ENCODE data around the gene CORO2B.
"Not testable (repeated sequence)": the region's sequence is repeated elsewhere in the genome, so short reads cannot be mapped to it uniquely, and the experiment has no call there.

The CORO2B gene

DNA sequence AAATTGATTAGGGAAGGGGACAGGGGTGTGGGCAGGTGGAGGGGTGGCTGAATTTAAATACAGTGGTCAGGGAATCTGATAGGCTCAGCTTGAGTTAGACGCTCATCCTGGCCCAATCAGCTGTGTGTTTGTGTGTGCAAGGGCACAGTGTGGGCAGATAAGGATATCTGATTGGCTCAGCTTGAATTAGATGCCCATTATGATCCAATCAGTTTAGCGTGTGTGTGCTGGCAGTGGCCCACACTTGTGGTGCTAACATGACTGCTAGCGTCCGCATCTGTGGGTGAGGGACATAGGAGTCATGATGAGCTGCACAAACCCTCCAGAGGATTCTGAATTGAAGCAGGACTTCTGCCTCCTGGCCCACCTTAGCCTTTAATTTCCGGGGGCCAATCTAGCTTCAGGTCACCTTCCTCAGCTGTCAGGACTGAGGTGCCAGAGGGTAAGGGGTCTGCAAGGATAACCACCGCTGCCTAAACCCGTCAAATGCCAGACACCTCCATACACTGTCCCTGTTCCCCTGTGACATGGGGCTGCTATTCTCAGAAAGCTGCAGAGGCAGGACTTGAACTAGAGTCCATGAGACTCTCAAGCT is 97.3 kb downstream of the CORO2B start:
- no peak for DNase-seq (ENCODE audit: low read depth)

DNA sequence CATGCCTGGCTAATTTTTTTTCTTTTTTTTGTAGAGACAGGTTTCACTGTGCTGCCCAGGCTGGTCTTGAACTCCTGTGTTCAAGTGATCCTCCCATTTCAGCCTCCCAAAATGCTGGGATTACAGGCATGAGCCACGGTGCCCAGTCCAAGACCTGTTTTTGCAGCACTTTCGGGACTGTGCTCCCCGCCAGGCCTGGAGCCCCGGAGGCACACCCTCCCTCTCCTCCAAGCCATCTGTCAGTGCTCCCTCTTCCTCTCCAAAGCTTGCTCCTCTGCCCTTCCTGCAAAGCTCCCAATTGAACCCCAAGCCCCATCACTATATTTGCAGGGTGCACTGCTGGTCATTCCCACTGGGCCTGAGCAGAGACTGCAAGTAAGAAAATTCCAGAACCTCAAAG is 98.1 kb downstream of the CORO2B start:
- no peak for DNase-seq (ENCODE audit: low read depth)

DNA sequence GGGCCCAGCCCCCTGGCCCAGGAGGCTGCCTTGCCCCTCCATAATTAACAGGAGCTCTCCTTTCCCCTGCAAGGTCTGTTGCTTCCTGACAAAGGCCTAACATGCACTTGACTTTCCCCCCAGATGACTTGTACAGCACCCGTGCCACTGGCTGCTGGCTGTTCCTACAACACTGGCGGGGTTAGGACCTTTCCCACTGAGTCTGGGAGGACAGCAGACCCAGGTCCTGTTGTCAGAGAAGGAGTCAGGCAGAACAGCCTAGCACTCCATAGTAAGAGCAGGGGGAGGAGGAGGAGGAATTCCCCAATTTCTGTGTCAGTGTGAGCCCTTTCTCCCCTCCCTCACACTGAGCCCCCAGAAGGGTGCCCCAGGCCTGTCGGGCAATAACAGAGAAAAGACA is 99.2 kb downstream of the CORO2B start:
- no peak for DNase-seq (ENCODE audit: low read depth)

DNA sequence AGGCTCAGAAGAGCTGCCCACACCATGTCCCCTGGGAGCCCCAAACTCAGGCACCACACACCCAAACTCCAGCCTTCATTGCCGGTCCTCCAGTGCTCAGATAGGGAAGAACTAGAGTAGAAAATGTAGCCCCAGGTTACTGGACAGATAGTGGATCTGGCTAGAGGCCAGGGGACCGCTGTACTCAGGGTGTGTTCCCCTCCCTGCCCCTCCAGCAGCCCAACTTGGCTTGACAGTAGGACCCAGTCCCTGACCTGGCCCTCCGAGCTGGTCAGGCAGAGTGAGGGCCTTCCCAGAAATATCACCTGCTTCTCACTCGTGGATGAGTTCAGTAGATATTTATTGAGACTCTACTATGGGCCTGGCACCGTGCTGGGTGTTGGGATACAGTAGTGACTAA is 100.0 kb downstream of the CORO2B start:
- no peak for DNase-seq (ENCODE audit: low read depth)

DNA sequence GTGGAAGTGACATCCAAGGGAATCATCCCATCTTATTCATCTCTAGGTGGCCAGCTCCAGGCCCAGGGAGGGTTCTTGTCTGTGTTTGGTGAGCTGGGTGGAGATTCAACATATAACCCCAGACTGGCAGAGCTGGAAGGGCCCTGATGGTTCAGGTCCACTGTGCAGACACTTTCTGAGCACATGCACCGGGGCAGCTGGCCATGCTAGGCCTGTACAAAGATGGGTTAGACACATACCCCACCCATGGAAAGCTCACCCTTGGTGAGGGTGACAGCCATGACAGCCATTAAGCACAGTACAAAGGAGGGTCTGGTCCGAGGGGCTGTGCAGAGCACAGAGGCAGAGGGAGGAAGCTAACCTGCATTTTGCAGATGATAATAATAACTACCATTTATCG is 100.4 kb downstream of the CORO2B start:
- no peak for DNase-seq (ENCODE audit: low read depth)

DNA sequence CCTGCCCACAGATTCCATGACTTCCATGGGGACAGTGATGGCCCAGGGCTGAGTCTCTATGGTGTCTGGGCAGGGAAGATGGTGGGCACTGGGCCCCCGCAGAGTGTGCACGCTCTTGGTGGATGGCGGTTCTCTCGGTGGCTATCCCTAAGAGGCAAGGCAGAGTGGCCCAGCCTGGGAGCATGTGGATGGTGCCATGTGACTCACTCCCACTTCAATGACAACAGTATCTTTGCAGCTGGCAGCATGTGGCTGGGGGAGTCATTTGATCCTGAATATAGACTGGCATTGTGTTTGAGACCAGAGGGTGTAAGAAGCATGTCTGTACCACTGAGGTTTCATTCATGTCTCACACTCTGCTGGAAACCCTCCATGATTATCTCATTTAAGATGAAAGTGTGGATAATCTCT is 101.2 kb downstream of the CORO2B start:
- no peak for DNase-seq (ENCODE audit: low read depth)

DNA sequence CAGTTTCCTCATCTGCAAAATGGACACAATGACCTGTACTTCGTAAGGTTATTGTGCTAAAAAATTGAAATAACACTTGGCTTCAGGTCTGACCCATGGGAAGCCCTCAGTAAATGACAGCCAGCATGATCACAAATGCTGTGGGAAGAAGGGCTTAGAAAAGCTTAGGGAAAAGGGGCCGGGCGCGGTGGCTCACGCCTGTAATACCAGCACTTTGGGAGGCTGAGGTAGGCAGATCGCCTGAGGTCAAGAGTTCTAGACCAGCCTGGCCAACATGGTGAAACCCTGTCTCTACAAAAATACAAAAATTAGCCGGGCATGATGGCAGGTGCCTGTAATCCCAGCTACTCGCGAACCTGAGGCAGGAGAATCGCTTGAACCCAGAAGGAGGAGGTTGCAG is 102.0 kb downstream of the CORO2B start:
- DNase-seq (ENCODE audit: low read depth): not testable (repeated sequence)

DNA sequence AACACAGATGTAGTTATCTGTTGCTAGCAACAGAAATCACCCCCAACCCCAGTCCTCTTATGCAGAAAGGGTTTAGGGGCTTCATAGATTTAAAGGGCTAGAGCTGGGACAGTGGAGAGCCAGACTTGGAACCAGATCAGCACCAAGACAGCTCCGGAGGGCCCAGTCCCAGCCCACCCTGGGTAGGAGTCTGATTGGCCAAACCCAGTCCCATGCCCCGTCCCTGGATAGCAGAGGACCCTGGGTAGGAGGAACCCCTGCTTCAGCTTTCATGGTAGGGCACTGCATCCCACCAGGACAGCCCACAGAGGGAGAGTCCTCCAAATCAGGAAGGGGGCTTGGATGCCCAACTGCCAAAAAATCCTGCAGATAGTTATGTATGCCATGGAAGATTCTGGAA is 103.0 kb downstream of the CORO2B start:
- DNase-seq (ENCODE audit: low read depth): no peak

DNA sequence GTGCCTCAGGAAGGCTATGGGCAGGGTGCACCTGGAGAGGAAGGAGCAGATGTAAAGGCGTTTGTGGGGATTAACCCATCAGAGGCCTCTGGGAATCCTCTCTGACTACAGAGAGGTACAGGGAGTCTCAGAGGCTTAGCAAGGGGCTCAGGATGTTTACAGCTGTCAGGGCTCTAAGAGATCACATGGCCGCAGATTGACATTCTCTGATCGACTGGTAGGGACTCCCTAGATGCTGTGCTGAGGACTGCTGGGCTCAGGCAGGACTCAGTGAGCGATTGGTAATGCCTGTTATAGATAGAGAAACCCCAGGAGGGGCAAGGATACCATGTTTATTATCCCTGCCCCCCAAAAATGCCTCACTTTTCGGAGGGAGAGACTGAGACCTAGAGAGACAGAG is 103.5 kb downstream of the CORO2B start:
- no peak for DNase-seq (ENCODE audit: low read depth)

DNA sequence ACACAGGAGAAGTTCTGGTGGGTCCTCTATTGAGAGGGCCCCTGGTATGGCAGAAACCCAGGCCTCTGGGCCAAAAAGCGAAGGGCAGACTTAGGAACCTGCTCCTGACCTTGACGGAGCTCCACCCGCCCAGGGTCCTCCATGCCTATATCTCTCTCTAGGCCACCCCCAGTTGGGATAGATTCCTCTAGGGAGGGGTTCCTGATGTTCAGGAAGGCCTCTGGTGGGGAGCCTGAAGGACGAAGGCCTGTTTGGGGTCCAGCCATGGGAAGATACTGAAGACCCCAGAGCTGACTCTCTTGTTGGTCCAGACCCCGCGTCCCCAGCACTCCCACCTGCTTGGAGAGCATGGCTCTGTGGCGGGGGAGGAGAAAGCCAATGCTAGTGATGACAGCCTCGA is 104.2 kb downstream of the CORO2B start:
- no peak for DNase-seq (ENCODE audit: low read depth)

DNA sequence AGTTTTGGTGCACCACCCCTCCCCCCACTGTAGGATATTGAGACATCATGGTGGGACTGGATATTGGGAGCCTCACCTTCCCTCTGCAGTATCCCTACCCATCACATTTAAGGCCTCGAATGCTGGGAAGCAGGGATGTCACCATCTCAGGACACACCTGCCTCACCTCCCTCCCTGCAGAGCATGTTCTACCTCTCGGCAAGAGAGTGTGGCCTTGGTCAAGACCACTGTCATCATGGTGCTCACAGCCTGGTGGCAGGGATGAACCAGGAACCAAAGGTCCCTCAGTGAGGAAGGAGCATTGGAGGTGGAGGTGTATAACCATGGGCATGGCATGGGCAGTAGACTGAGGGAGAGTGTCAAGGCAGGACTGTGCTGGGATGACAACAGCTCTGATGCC is 104.8 kb downstream of the CORO2B start:
- DNase-seq (ENCODE audit: low read depth): no peak

DNA sequence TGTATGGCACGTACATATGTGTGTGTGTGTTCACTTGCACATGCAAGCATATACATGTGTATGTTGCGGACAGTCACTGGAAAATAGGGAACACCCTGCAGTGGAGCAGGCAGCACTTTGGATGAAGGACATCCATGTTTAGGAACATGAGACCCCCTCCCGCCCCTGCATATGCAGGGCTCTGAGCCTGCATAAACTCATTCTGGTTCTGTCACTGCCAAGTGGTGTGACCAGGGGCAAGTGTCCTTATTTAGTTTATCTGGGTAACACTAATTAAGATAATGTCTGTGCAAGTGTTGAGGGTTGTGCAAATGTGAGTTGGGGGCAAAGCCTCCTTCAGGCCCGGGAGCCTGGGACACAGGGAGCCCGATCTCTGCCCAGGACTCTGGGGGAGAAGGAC is 105.7 kb downstream of the CORO2B start:
- no peak for DNase-seq (ENCODE audit: low read depth)

DNA sequence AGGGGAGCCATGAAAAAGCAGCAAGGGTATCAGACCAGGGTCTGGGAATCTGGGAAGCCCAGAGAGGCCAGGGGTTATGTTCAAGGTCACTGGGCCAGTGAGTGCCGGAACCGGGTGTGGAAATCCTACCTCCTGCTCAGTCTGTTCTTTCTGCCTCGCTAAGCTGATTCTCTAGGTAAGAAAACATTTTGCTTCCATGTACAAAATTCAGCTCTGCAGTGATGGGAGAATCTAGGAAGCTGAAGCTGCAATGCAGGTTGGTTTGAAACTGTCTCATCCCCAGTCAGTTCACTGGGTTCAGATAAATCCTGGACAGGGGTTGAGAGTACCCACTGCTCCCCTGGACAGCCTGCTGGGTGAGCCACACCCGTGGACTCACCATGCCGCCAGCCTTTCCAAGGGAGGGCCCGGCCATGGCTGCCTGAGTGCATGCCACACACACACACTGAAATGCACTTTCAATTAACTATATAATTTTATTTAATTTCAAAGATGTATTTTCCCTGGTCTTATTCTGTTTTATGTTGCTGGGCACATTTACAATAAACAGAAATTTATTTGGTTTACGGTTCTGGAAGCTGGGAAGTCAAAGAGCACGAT is 108.4 kb downstream of the CORO2B start:
- no peak for DNase-seq (ENCODE audit: low read depth)

DNA sequence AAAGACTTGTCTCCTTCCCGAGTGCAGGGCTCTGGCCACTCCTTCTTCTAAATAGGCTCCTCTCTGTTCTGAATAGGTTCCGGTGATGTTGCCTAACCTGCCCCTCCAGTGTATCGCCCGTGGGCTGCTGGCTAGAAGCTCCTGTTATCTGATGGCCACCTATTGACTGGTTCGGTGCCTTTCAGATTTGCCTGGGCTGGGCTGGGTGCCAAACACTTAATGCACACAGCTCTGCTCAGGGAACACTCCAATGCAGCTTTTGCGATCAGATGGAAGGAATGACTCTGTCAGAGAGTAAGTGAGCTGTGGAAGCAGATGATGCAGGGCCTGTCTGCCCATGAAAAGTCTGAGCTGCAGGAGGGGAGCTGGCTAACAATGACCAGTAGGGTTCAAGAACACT is 112.9 kb downstream of the CORO2B start:
- no peak for DNase-seq (ENCODE audit: low read depth)

DNA sequence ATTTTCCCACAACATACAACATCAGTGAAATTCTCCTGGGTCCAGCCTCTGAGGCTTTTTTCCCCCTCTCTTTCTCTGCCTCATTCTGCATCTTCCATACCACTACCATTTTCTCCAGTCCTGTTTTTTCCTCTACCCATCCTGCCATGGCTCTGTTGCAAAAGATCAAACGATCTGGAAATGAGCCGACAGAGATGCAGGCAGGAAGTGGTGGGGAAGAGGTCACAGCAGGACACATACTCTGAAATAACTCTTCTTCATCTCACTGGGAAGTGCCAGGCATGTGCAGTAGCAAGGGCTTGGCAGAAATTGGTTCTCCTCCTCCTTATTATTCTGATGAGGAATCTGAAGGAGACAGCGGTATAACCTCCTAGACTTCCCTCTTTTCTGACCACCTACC is 114.3 kb downstream of the CORO2B start:
- DNase-seq (ENCODE audit: low read depth): no peak

DNA sequence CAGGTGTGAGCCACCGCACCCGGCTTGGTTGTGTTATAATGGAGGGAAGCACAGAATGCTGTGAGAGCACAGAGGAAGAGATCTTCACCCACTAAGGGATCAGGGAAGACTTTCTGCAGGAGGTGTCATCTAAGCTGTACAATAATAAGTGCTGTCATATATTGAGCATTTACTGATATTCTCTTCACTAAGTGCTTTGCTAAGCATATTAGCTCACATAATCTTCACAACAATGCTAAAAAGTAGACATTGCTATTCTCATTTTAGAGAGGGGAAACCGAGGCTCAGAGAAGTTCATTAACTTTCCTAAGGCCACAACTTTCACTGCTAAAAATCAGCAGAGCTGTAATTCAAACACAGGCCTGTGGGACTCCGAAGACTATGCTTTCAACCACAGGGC is 115.3 kb downstream of the CORO2B start:
- DNase-seq (ENCODE audit: low read depth): no peak

DNA sequence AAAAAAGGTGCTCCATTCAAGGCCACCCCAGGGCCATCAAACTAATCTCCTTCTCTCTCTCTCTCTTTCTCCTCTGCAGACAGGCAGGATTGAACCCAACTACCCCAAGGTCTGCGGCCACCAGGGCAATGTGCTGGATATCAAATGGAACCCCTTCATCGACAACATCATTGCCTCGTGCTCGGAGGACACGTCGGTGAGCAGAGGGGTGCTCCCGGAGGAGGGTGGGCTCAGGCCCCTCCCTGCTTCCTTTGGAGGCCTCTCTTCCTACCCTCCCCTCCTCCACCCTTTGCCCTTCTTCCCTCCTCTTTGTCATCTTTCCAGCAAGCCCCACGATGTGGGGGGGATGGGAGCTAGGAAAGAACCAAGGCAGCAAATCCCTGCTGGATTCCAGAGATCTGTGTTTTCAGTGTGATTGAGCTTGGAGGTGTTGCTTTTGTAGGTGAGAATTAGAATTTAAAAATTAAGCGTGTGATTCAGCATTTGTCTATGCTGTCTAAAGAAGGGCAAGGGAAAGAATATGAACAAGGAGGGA is 116.3 kb downstream of the CORO2B start:
- DNase-seq (ENCODE audit: low read depth): no peak

DNA sequence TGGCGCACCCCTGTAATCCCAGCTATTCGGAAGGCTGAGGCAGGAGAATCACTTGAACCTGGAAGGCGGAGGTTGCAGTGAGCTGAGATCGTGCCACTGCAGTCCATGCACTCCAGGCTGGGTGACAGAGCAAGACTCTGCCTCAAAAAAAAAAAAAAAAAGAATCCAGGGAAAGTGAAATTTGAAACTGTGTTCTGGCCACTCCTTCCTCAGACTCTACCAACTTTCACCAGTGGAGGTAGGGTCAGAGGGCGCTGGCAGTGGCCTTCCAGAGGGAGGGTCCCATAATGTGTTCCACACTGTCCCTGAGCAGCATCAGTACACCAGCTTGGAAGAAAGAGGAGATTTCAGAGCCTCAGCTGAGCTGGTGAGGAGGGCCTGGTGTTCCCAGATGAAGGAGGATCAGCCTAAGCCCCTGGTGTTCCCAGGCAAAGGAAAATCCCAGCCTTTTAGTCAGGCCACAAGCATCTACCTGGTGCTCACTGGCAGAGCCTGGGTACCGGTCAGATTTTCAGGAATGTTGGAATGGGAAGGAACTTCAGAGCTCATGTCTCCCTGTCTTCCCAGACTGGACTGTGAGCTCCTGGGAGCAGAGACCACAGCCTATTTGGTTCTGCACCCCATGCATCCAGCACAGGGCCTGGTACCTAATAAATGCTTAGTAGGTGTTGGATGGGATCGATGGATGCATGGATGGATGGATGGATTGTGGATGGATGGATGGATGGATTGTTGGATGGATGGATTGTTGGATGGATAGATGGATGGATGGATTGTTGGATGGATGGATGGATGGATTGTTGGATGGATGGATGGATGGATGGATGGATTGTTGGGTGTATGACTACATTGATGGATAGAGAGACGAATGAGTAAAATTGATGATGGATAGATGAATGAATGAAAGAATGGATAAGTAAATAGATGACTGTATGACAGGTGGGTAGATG is 117.9 kb downstream of the CORO2B start:
- no peak for DNase-seq (ENCODE audit: low read depth)

DNA sequence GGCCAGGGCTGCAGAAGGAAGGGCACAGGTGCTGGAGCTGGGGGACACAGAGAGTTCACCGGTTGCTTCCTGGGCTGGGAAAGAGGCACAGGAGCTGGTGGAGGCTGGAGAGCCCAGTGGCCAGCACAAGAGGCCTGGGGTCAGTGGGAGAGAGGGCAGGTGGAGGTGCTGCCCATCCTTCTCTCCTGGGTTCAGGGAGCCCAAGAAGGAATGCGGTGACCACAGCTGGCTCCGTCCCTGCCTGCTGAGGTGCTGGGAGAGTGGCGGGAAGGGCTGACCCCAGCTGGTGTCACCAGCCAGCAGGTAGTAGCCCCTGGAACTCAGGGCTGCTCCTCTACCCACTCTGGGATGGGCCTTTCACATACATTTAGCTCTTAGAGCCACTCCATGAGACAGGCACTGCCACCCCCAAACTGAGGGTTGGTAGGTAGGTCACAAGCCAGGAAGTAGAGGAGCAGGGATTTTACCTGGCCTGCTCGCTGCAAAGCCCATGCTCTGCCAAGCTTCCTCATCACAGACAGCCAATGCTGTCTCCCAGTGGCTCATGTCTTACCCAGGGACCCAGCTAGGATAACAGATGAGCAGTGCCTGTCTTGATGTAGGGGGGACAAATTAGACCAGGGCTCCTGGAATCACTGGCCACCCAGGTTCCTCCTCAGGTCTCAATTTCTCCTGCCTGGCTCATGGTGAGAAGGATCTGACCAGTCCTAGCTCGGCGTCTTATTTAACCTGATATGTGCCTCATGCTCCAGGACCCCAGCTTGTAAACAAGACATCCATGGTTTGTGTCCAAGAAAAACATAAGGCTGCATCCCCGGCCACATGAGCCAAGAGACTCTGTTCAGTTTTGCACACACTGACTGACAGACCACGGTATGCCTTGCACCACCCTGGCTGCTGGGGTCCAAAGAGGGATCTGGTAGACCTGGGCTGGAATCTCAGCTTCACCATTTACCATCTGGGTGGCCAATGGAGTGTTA is 119.2 kb downstream of the CORO2B start:
- DNase-seq (ENCODE audit: low read depth): no peak

DNA sequence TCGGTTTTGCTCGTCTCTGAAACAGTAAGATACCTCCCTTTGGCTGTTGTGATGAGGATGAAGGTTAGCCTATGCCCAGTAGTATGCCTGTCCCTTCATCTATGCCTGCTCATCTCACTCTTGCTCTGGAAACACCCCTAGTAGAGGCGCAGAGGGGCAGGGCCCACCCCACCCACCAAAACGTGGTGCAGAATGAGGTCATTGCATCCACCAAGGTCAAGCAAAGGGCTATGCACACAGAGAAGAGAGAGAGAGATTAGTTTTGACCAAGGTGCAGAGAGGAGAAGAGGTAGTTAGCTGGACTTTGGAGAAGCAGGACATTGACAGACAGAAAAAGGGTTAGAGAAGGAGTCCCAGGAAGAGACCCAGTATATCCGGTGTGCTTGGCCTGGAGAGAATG is 119.9 kb downstream of the CORO2B start:
- DNase-seq (ENCODE audit: low read depth): no peak

DNA sequence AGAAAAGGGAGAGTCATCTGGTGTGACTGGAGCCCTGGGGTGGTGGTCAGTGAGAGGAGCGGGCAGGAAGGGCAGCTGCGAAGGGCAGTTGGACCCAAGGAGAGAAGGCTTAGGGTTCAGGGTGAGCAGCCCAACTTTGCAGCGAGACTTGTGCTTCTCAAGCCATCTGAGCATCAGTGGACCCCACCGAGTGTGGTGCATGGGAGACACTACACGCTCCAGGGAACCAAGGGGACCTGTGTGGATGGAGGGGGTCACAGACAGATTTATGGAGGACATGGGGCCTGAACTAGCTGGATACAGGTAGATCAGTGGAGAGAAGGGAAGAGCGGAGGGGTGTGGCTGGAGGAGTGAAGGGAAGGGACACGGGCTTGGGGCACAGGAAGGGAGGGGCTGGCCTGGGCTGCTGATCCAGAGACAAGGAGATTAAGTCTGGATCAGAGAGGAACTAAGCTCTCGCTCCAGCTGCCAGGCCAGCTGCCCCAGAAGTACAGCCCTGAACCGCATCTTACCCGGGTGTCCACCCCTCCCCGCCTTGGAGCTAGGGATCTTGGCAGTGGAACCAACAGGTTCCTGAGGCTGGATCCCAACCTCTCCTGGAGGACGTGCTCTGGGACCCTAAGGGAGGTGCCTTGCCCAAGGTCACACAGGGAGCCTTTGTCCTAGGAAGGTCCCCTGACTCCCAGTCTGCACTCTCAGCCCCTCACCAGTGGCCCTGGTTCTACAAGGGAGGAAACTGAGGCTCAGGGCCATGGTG is 120.5 kb downstream of the CORO2B start:
- DNase-seq (ENCODE audit: low read depth): no peak

All from HS-5 (cell line).